GM19099 (cell line): ENCODE measurements around the gene FBLN2.

ENCODE experiments used
- POLR2A ChIP-seq: IDR thresholded peaks from 3 replicates; pipeline ENCODE4 v1.6.1; 2011; ENCODE audit warnings: low read depth; ENCODE audit not compliant: insufficient read length; ENCODE audit errors: extremely low read depth

FBLN2 gene

GRCh38 chr3:13676356-13677017 is 127.6 kb downstream of the FBLN2 start:
- TF ChIP-seq POLR2A: no peak

DNA sequence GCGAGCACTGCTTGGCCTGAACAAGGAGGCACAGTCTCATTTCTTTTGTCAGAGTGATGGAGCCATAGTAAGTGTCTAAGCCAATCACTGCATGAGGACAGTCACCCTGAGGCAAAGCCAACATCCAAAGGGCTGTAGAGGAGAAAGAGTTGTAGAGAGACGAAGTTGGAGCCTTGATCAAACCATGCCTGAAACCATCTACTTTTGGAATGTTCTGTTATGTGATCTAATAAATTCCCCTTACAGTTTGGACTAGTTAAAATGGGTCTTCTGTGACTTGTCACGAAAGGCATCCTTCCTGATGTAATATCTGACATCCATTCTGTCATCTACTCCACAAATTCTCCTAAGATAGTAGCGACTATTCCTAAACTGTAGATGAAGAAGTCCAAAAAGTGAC is 128.3 kb downstream of the FBLN2 start:
- TF ChIP-seq POLR2A: no peak

GRCh38 chr3:13681931-13682330 is 133.0 kb downstream of the FBLN2 start:
- TF ChIP-seq POLR2A: no peak

- TF ChIP-seq POLR2A: no peak
These were observed 133.5 kb downstream of the FBLN2 start for GRCh38 chr3:13682331-13683013.

- no peak for TF ChIP-seq POLR2A
These were observed 134.4 kb downstream of the FBLN2 start for GRCh38 chr3:13683288-13683687.

DNA sequence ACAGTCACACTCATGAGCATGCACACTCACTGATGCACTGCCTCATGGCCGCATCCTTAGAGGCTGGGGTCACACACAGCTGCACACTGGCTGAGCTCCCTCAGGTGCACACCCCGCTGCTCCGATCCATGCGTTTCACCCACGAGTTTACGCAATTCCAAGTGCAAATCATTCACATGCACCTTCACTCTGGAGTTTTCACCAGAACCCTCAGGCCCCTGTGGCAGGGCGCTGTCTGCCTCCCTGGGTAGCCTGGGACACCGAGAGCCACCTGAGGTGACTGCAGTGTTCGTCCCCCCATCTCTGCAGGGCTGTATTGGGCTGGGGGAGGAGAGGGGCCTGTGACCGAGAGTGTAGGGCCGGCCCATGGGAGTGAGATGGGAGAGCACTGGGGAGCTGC is 134.8 kb downstream of the FBLN2 start:
- no peak for TF ChIP-seq POLR2A

GRCh38 chr3:13684350-13684749 is 135.4 kb downstream of the FBLN2 start:
- TF ChIP-seq POLR2A: no peak

DNA sequence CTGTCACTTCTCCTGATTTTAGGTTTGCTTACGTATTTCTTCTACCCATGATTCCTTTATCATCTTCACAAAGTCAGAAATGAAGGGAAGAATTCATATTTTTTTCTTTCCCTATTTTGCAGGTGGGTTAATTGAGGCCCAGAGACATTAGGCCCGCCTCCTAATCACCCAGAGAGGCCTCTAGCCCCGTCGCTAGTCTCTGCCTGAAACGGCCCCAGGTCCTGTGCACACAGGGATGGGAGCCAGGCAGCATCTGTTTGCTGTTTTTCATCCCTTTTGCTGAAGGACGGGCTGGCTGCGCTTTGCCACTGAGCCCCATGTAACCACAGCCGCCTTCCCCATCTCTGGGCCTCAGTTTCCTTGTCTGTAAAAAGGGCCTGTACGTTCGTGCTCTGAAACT is 135.9 kb downstream of the FBLN2 start:
- no peak for TF ChIP-seq POLR2A

DNA sequence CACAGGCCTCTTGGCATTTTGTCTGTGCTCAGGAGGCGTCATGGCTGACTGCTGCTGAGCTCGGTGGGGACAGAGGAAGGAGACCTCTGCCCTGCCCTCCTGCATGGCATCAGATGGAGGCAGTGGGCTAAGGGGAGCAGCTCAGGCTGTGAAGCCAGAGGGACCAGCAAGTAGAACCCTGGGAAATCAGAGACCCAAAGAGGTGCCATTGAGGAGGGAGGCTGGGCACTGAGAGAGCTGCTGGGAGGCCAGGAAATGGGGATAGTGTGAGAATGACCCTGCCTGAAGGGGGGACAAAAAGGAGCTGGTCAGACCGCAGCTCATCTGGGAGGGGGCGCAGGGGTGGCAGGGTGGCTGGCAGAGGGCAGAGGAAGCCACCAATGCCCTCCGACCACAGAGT is 136.8 kb downstream of the FBLN2 start:
- TF ChIP-seq POLR2A: no peak

DNA sequence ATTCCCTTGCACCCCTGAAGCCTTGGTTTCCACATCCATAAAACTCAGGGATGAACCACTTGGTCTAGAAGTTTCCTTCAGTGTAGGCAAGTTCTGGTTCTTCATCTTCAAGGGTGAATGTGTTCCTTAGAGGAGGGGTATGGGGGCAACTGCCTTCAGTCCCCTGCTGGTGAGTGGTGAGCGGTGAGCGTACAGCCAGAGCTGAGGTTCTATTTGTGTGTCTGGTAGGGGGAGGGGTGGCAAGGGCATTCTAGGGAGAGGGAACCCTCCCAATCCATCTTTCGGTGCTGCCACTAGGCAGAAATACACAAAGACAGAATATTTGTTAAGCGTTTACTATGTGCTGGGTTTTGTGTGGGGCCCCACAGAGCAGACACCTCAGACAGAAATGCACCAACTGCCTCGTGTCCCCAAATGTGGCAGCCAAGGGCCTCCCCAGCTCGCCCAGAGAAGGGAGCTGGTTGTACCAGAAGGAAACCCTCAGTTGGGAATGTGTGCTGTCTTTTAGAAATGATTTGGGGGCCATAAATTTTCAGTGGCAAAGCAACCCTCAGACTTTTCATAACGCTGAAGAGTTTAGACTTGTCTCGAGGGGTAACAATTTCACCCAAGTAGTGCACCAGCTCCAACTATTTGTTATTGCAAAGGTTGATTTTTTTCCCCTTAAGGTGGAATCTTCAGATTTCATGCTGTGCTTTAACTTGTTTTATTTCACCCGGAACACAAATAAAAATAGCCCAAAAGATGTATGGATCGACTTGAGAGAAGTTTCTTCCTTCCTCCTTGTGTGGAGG is 137.6 kb downstream of the FBLN2 start:
- TF ChIP-seq POLR2A: no peak

GRCh38 chr3:13687517-13687943 is 138.6 kb downstream of the FBLN2 start:
- TF ChIP-seq POLR2A: no peak
